GM12873 (cell line): ENCODE data around the gene RIMBP2.

ENCODE experiments used
- TF ChIP-seq, protein P1 (sequence below): IDR thresholded peaks from 2 replicates; pipeline ENCODE4 v1.5.1; 2012; ENCODE audit warnings: low read depth, mild to moderate bottlenecking, moderate library complexity, low read length, control low read depth; ENCODE audit not compliant: insufficient read depth; ENCODE audit errors: missing control alignments

The RIMBP2 gene

DNA sequence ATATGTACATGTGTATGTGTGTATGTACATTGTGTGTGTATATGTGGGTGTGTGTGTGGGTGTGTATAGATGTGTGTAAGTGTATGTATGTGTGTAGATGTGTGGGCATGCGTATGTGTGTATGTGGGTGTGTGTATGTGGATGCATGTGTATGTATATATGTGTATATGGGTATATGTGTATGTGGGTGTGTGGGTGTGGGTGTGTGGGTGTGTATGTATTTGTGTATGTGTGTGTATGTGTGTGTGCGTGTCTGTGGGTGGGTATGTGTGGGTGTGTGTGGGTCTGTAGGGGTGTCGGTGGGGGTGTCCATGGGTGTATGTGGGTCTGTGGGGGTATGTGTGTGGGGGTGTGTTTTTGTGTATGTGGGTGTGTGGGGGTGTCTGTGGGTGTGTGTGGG is 276.8 kb downstream of the RIMBP2 start:
- TF ChIP-seq, protein P1, sequence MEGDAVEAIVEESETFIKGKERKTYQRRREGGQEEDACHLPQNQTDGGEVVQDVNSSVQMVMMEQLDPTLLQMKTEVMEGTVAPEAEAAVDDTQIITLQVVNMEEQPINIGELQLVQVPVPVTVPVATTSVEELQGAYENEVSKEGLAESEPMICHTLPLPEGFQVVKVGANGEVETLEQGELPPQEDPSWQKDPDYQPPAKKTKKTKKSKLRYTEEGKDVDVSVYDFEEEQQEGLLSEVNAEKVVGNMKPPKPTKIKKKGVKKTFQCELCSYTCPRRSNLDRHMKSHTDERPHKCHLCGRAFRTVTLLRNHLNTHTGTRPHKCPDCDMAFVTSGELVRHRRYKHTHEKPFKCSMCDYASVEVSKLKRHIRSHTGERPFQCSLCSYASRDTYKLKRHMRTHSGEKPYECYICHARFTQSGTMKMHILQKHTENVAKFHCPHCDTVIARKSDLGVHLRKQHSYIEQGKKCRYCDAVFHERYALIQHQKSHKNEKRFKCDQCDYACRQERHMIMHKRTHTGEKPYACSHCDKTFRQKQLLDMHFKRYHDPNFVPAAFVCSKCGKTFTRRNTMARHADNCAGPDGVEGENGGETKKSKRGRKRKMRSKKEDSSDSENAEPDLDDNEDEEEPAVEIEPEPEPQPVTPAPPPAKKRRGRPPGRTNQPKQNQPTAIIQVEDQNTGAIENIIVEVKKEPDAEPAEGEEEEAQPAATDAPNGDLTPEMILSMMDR, result no peak

DNA sequence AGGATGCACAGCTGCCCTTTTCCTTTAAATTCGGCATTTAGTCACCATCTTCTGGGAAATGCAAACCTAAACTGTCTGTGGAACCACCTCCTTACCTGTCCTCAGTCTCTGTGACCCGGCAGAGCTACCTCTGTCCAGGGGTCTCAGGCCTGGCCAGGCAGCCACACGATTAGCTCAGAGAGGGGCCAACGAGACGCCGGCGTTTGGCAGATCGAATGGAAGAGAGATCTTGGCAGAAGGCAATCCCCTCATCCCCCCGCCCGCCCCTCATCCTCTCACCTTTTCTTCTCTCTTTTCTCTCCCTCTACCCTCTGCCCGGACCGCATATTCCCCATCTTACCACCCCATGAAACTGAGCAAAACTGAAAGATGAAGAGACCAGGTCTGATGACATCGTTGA is 277.4 kb downstream of the RIMBP2 start:
- TF ChIP-seq, protein P1, result no peak

DNA sequence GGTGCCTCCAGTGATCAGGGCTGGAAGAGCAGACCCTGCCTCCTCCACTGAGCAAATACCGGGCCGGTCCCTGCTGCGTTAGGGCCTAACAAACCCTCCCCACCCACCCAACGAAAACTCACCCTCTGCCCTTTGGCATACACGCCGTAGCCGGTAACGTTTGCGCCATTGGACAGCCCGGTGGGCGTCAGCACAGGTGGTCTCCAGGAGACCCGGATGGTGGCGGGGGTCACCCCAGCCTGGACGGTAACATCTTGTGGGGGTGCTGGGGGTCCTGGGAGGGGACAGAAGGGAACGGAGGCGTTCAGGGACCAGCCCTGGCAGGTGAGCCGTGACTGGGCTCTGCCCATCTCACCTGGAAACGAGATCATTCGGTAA is 277.9 kb downstream of the RIMBP2 start:
- TF ChIP-seq, protein P1, result no peak

DNA sequence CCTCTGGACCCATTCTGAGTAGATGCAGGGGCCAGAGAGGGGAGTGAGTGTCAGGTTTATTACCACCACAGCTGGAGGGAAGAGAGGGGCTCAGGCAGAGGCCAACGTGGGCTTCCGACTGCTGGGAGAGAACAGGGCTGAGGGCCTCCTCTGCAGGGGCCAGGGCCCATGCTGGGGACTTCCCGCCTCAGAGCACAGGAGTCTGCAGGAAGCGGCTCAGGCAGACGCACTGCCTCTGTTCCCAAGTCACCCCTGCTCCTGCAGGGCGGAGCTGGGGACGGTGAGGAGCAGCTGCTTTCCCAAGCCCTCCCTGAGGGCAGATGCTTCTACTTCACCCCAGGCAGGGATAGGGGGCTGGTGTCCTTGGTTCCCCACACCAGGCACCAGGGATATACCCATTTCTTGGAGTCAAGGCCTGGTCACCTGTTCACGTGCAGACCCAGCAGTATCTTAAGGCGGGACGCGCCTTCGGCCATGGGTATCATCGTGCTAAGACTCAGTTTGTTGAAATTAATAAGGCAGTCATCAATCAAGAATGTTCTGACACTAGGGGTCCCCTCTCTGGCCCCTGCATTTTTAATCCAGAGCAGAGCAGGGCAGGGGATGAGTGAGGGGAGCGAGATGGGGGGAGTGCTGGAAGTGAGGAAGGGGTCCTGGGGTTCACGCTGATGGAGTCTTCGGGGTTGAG is 278.4 kb downstream of the RIMBP2 start:
- TF ChIP-seq, protein P1, result no peak

DNA sequence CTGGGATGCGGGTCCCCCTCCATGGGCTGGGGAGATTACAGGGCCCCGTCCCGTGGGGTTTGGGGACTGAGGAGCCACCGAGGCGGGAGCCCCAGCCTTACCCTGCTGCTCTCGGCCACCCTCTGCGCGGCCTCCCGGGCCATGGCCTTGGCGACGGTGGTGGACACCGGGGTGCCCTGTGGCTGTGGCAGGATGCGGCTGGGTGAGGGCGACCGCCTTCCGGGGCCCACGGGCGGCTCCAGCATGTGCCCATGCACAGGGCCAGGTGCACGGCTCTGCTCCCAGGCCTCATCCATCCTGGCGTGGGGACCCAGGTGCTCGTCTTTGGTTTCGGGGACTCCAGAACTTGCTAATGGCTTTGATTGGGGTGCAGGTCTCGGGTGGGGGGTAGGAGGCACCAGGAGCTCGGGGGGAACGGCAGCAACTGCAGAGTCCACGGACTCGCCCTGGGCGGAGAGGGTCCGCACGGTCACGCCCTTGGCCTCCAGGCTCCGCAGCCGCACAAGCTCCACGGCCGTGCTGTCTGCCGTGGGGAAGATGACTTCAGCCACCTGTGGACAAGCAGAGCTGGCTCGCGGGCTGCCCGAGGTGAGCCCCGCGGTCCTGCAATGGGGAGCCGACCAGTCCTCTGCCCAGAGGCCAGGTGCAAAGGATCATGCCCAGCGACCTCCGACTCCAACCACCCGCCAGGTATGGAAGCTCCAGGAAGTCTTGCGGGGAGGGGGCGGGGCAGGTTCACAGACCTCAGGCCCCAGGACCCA is 279.2 kb downstream of the RIMBP2 start:
- TF ChIP-seq, protein P1, result no peak

DNA sequence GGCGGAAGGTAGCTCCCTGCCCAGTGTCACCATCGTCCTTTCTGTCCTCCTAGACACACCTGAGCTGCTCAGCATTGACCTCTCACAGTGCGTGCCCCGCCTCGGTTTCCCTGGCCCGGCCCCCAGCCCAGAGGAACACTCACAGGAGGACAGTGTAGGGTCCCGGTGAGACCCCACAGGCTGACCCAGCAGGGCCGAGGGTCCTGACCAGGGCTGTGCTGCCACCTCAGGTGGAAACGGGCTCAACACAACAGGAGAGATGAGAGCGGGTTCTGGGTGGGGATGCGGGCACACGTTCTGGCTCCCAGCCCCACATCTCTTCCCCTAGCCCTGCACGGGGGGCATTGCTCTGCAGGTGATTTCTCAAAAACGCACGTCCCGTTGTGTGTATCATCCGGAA is 280.3 kb downstream of the RIMBP2 start:
- TF ChIP-seq, protein P1, result no peak

DNA sequence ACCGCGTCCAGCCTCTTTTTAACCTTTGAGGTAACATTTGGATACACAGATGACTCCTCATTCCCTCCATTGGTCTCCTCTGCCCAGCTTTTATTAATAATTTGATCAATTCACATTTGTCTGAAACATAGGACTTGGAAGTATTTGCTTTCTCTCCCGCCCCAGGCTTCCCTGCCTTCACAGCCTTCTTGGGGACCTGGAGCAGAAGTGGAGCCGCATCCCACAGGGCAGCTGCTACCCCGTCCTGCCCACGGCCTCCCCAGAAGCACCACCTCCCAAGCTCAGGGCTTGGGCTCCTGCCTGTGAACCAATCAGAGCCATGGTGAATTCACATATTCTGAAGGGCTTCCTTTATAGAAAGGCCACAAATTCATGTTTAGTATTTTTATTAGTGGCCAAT is 280.8 kb downstream of the RIMBP2 start:
- TF ChIP-seq, protein P1, result no peak
